Endothelial cell of umbilical vein (primary cell): ENCODE measurements around the gene ARMH1. TPM values are rescaled to one million over a fixed set of nuclear protein-coding genes. Genes with fewer than 3 reads are reported as not detected.

Experiments used
- BruUV-seq: library from RNA; stranded (reverse); fragments of 400-500 nt; replicated peaks from 2 replicates; lab custom pipeline; 2021; lab: Mats Ljungman, UMichigan
- CTCF ChIA-PET: fragments of 300-600, 350-600 bp; sonication (Branson Sonifier 250); formaldehyde crosslinking; loops from one replicate; lab custom pipeline; 2021; ENCODE audit warnings: antibody characterized with exemption, inconsistent platforms; lab: Charles Lee
- POLR2A ChIA-PET: fragments of 300-600, 350-600 bp; sonication (Branson Sonifier 250); formaldehyde crosslinking; loops from one replicate; lab custom pipeline; 2021; ENCODE audit warnings: antibody characterized with exemption, inconsistent platforms; lab: Charles Lee
- DNase-seq: peaks from one replicate; pipeline ENCODE4 v3.0.0-alpha.2; 2011; ENCODE audit warnings: low read depth, low spot score
- FAIRE-seq: peaks from 2 replicates; lab custom pipeline; 2011; peaks lifted over from hg19 to GRCh38; lab: Jason Lieb, UNC
- H2AFZ ChIP-seq: 2 replicates; pipeline ENCODE4 v1.6.0; 2012; ENCODE audit warnings: low read depth, low read length, control low read depth, inconsistent platforms
- H3K27ac ChIP-seq: 2 replicates; pipeline ENCODE4 v1.5.1; 2011; ENCODE audit warnings: low read depth, mild to moderate bottlenecking, control low read depth, low read length, moderate library complexity; ENCODE audit not compliant: insufficient read depth
- H3K27me3 ChIP-seq, 2 experiments: 2 replicates each; pipeline versions ENCODE4 v1.6.0 to v1.6.1; 2011; ENCODE audit warnings: low read length in 2 of 2, mixed read lengths in 1 of 2; ENCODE audit not compliant: control insufficient read depth in 2 of 2, insufficient read depth in 2 of 2
- H3K36me3 ChIP-seq, 2 experiments: 2 replicates in 1 of 2; 3 replicates in 1 of 2; pipeline ENCODE4 v1.5.1; 2011; ENCODE audit warnings: low read length in 2 of 2, mild to moderate bottlenecking in 1 of 2, moderate library complexity in 1 of 2; ENCODE audit not compliant: control insufficient read depth in 2 of 2, insufficient read depth in 2 of 2; ENCODE audit errors: extremely low read depth in 1 of 2
- H3K4me1 ChIP-seq: 3 replicates; pipeline ENCODE4 v1.5.1; 2011; ENCODE audit warnings: mild to moderate bottlenecking, low read length; ENCODE audit not compliant: control insufficient read depth, insufficient read depth; ENCODE audit errors: extremely low read depth
- H3K4me2 ChIP-seq: 2 replicates; pipeline ENCODE4 v1.6.1; 2011; ENCODE audit warnings: low read length, control low read depth, mixed read lengths; ENCODE audit not compliant: insufficient read depth
- H3K4me3 ChIP-seq, 3 experiments: fragments of 200-600 bp in 1 of 3; sonication (generic), shearing (Covaris generic) in 1 of 3; replicated peaks in 1 of 3; 2 replicates each; pipeline ENCODE4 v1.5.1; 2011 to 2016; ENCODE audit warnings: control low read depth in 3 of 3, low read length in 3 of 3, mild to moderate bottlenecking in 2 of 3, inconsistent platforms in 1 of 3, low read depth in 1 of 3, moderate library complexity in 1 of 3; ENCODE audit not compliant: insufficient read depth in 1 of 3
- H3K79me2 ChIP-seq: 2 replicates; pipeline ENCODE4 v1.6.0; 2012; ENCODE audit warnings: low read length, inconsistent platforms; ENCODE audit not compliant: control insufficient read depth, insufficient read depth
- H3K9ac ChIP-seq: replicated peaks from 2 replicates; pipeline ENCODE3; 2011; ENCODE audit warnings: low read length, control low read depth; ENCODE audit not compliant: insufficient read depth; ENCODE audit errors: extremely low read depth
- H3K9me1 ChIP-seq: replicated peaks from 3 replicates; pipeline ENCODE4 v1.6.0; 2011; ENCODE audit warnings: mild to moderate bottlenecking, low read length; ENCODE audit not compliant: control insufficient read depth, insufficient read depth; ENCODE audit errors: extremely low read depth
- H3K9me3 ChIP-seq: replicated peaks from 2 replicates; pipeline ENCODE4 v1.5.1; 2012; ENCODE audit warnings: low read length, inconsistent platforms; ENCODE audit not compliant: control insufficient read depth, insufficient read depth
- H4K20me1 ChIP-seq: replicated peaks from 2 replicates; pipeline ENCODE3; 2011; ENCODE audit warnings: mild to moderate bottlenecking, low read length; ENCODE audit not compliant: control insufficient read depth, insufficient read depth; ENCODE audit errors: extremely low read depth
- EZH2 ChIP-seq: IDR thresholded peaks from 2 replicates; pipeline ENCODE4 v1.6.1; 2012; ENCODE audit warnings: borderline replicate concordance, low read depth, mild to moderate bottlenecking, moderate library complexity, low read length, inconsistent platforms; ENCODE audit not compliant: severe bottlenecking
- FOS ChIP-seq: IDR thresholded peaks from 2 replicates; pipeline ENCODE4 v1.6.1; 2011; ENCODE audit warnings: mild to moderate bottlenecking, low read length, moderate library complexity, borderline replicate concordance; ENCODE audit not compliant: insufficient read depth
- GATA2 ChIP-seq: IDR thresholded peaks from 2 replicates; pipeline ENCODE4 v1.7.0; 2011; ENCODE audit warnings: low read depth, mild to moderate bottlenecking, moderate library complexity, mixed read lengths, low read length; ENCODE audit not compliant: insufficient read length, insufficient read depth
- JUN ChIP-seq: IDR thresholded peaks from 2 replicates; pipeline ENCODE4 v1.6.1; 2011; ENCODE audit warnings: borderline replicate concordance, low read depth; ENCODE audit not compliant: insufficient read length, insufficient read depth
- MYC ChIP-seq: IDR thresholded peaks from one replicate; pipeline ENCODE4 v1.6.1; 2011; ENCODE audit warnings: mild to moderate bottlenecking, low read depth, low read length
- POLR2A ChIP-seq: IDR thresholded peaks from 2 replicates; pipeline ENCODE4 v1.6.1; 2012; ENCODE audit warnings: low read depth, mild to moderate bottlenecking, control low read depth, low read length
- POLR2AphosphoS5 ChIP-seq: IDR thresholded peaks from 2 replicates; pipeline ENCODE4 v1.6.1; 2012; ENCODE audit warnings: low read depth, mild to moderate bottlenecking, control low read depth, low read length, moderate library complexity; ENCODE audit not compliant: insufficient read depth
- dilution Hi-C: fragments of 300-500 bp; cut with MboI; formaldehyde crosslinking; loops from one replicate; pipeline ENCODE4 v1.15.0; 2019; ENCODE audit warnings: low sequenced_read_pairs; ENCODE audit not compliant: extremely low pct_ligation_motif_present
- intact Hi-C: fragments of 100-400 bp; cut with micrococcal nuclease; formaldehyde crosslinking; loops from one replicate; pipeline ENCODE4 v1.10.0; 2022
- polyA plus RNA-seq, 4 experiments: library from polyadenylated mRNA; depleted of rRNA in 3 of 4; stranded (reverse) in 3 of 4; unstranded in 1 of 4; fragments of >200 nt; gene quantifications; 2 replicates each; pipeline versions ENCODE4 v1.2.1 to v1.2.3, GENCODE V29; 2011 to 2012; ENCODE audit warnings: missing spikeins in 1 of 4
- total RNA-seq: library from RNA; stranded (reverse); gene quantifications from 2 replicates; pipeline ENCODE4 v1.2.3, GENCODE V29; 2021
- TF ChIP-seq, protein P1 (sequence below), 2 donors: IDR thresholded peaks; 1 replicate in 1 of 2; 2 replicates in 1 of 2; pipeline ENCODE4 v1.5.1; 2011; ENCODE audit warnings: low read length in 2 of 2, mild to moderate bottlenecking in 2 of 2, moderate library complexity in 2 of 2, control low read depth in 1 of 2, inconsistent platforms in 1 of 2, low read depth in 1 of 2; ENCODE audit not compliant: insufficient read depth in 1 of 2; ENCODE audit errors: extremely low read depth in 1 of 2
- TF ChIP-seq, protein P2 (sequence below): IDR thresholded peaks from 2 replicates; pipeline ENCODE4 v1.6.1; 2011; ENCODE audit not compliant: insufficient read depth, insufficient read length

Gene ARMH1
- total and polyA plus RNA-seq, 2 donors (not counting 3 experiments of a cell fraction or from before 2014, with no cell fraction given) = 0.17 TPM; not detected in 1

- FAIRE-seq (no peak), DNase-seq (no peak)
- Histone ChIP-seq H3K79me2 (no peaks in the 10 kb centered on the region), H3K4me2 (no peak overlapping the region), H3K9ac (no peak overlapping the region), H3K9me1 (no peaks in the 10 kb centered on the region), H3K4me1 (no peaks in the 10 kb centered on the region), H4K20me1 (no peaks in the 10 kb centered on the region), H3K36me3 (peaks cover 0 to 25% of the 10 kb centered on the region in 2 experiments), H3K4me3 (no peak overlapping the region), H2AFZ (no peak overlapping the region), H3K27me3 (no peaks in the 10 kb centered on the region), H3K9me3 (no peaks in the 10 kb centered on the region), H3K27ac (no peak overlapping the region)
- dilution Hi-C loops (no loop called here), intact Hi-C loops (loop anchor here (1.0 to 2.0 kb wide), 3 partner anchors 82 to 437 kb away; no protein-coding TSS in a partner anchor)
- ChIA-PET CTCF (interaction anchor here (0.9 to 5.0 kb wide), 38 partner anchors 10 to 648 kb away, joined by 3 to 109 read pairs (median 5); partner anchors contain the start of genes ARMH1, RNU5D-1 and TMEM53), POLR2A (no interaction called here)
- BruUV-seq = no TSS peak
- TF ChIP-seq EZH2 (no peak), GATA2 (no peak), JUN (no peak), POLR2AphosphoS5 (no peak), FOS (no peak), POLR2A (no peak), MYC (no peak)
- TF ChIP-seq, protein P1, sequence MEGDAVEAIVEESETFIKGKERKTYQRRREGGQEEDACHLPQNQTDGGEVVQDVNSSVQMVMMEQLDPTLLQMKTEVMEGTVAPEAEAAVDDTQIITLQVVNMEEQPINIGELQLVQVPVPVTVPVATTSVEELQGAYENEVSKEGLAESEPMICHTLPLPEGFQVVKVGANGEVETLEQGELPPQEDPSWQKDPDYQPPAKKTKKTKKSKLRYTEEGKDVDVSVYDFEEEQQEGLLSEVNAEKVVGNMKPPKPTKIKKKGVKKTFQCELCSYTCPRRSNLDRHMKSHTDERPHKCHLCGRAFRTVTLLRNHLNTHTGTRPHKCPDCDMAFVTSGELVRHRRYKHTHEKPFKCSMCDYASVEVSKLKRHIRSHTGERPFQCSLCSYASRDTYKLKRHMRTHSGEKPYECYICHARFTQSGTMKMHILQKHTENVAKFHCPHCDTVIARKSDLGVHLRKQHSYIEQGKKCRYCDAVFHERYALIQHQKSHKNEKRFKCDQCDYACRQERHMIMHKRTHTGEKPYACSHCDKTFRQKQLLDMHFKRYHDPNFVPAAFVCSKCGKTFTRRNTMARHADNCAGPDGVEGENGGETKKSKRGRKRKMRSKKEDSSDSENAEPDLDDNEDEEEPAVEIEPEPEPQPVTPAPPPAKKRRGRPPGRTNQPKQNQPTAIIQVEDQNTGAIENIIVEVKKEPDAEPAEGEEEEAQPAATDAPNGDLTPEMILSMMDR (IDR thresholded peaks at IDR 0.05; ENCODE audit: extremely low read depth in 1 of 2, insufficient read depth in 1 of 2, low read depth in 1 of 2, low read length in 2 of 2) = no peak
- TF ChIP-seq, protein P2, sequence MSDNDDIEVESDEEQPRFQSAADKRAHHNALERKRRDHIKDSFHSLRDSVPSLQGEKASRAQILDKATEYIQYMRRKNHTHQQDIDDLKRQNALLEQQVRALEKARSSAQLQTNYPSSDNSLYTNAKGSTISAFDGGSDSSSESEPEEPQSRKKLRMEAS = no peak
Measured at GRCh38 chr1:44653107-44653964, 21.2 kb upstream of the ARMH1 start.
